HG03196 (cell line): ENCODE results near the gene CELA1.

Source experiments
- ATAC-seq: cut with Tn5 transposase; IDR thresholded peaks from one replicate; pipeline ENCODE4 v1.9.1; 2021; ENCODE audit not compliant: unreplicated experiment

Gene CELA1

DNA sequence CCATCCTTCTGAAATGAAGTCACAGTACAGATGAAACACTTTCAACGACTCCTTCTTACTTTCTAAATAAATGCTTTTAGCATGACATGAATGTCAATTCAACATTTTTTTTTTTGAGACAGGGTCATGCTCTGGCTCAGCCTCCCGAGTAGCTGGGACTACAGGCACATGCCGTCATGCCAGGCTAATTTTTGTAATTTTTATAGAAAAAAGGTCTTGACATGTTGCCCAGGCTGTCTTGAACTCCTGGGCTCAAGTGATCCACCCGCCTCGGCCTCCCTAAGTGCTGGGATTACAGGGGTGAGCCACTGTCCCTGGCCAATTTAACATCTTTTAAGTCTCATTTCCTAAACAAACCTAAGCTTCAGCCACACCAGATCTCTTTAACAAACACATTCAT, 28.4 kb upstream of the CELA1 start:
- ATAC-seq = no peak

GRCh38 chr12:51374361-51374760, 27.9 kb upstream of the CELA1 start:
- no peak for ATAC-seq

GRCh38 chr12:51373187-51373586, 26.7 kb upstream of the CELA1 start:
- ATAC-seq = no peak

- ATAC-seq = no peak
These were observed 25.5 kb upstream of the CELA1 start for GRCh38 chr12:51372021-51372420.

DNA sequence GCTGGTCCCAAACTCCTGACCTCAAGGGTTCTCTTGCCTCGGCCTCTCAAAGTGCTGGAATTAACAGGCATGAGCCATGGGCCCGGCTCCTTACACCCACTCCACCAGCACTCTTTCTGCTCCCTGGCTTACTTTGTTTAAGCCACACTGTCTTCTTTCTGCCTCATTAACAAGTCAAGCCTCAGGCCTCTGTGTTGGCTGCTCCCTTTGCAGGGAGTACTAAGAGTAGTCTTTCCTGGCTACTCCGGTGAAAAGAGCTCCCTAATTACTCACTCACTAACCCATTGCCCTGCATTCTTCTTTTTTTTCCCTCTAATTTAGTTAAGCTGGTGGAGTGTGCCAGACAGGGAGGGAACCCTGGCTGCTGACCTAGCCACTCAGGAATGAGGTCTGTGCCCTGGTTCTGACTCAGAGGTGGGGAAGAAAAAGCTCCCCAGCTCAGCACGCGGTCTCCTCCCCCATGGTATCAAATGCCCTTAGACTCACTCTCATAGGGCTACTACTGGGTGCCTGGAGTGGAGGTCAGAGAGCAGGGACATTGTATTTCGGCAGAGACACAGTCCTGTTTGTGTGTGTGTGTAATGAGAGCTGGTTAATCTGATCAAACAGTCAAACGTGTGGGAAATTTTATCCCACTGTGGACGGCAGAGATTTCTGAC, 24.9 kb upstream of the CELA1 start:
- ATAC-seq = no peak

DNA sequence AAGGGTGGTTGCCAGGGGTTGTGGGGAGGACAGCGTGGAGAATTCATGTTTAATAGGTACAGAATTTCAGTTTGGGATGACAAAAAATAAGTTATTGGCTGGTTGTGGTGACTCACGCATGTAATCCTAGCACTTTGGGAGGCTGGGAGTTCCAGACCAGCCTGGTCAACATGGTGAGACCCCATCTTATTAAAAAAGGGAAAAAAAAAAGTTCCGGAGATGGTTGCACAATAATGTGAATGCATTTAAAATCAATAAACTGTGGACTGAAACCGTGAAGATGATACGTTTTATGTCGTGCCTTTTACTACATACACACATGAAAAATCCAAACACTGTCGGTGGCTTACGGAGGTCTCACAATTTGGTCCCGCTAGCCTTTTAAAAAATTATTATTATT, 24.2 kb upstream of the CELA1 start:
- no peak for ATAC-seq

GRCh38 chr12:51369581-51369980, 23.1 kb upstream of the CELA1 start:
- ATAC-seq = no peak

DNA sequence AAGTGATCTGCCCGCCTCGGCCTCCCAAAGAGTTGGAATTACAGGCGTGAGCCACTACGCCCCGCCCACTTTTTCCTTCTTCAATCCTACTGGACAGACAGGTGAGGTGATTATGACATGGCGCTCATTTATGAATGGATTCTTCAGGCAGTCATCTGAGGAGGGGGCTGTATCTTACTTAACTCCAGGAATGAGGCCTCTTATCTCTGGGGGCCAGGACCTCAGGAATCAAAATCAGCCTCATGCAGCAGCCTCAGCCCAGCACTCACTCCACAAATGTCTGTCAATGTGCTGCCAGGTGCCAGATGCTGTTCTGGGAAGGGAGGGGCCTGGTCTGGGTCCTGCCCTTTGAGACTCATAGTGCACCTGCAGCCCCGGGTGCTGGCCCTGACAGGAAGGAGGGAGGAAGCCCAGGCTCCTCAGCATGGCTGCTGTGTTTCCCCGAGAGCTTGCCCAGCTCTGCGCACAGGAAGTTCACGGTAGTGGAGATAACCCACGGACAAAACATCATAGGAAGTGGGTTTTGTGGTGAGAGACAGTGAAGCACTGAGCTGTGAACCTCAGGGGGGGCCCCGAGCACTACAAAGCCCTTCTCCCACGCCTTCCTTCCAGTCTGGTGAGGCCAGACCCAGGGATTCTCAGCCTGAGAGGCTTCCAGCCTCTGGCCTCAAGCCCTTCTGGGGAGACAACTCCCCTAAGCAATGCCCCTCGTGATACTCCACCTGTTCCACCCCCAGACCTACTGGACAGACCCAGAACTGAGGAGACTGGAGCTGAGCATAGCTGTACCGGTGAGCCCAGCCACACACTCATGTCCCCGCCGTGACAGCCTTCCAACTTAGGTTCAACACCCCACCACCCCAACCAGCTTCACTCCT, 22.4 kb upstream of the CELA1 start:
- ATAC-seq = peak; percentile 97

DNA sequence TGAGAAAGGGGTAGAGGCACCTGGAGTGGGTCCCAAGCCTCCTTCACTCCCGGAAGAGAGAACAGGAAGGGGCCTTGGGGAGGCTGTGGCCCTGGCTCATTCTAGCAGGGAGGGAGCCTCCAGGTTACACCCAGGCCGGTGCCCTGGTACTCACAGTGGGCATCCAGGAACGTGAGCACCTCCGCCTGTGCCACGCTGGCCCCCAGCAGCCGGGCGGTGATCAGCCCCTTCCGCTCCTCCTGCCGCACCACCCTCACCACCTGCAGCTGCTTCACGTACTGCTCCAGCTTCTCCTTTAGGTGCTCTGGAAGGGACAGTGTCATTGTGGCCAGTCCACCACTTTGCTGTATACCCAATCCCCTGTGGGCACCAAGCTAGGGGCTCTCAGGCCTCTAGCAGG, 18.8 kb upstream of the CELA1 start:
- no peak for ATAC-seq

DNA sequence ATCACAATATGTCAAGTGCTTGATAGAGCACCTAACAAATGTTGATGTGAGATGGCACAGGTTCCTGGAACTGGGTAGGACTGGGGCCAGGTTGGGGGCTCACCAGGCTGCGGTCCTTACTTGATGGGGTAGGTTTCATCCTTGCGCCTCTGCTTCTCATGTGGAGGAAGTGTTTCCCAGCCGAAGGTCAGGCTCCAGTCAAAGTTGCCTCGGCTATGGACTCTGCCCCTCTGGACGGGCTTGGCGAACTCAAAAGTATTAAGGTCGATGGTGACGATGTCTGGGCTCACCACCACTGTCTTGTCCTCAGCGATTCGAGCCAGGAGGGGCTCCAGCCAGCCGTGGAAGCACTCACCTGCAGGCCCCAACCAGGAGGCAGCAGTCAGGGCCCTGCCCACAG, 17.5 kb upstream of the CELA1 start:
- ATAC-seq = no peak

- ATAC-seq = no peak
These were observed 16.4 kb upstream of the CELA1 start for GRCh38 chr12:51362747-51363342.

- no peak for ATAC-seq
These were observed 15.8 kb upstream of the CELA1 start for GRCh38 chr12:51362307-51362706.

- no peak for ATAC-seq
These were observed 14.9 kb upstream of the CELA1 start for GRCh38 chr12:51361161-51362016.

- ATAC-seq = no peak
These were observed 13.8 kb upstream of the CELA1 start for GRCh38 chr12:51360315-51360714.

- ATAC-seq = no peak
These were observed 13.4 kb upstream of the CELA1 start for GRCh38 chr12:51359851-51360250.

DNA sequence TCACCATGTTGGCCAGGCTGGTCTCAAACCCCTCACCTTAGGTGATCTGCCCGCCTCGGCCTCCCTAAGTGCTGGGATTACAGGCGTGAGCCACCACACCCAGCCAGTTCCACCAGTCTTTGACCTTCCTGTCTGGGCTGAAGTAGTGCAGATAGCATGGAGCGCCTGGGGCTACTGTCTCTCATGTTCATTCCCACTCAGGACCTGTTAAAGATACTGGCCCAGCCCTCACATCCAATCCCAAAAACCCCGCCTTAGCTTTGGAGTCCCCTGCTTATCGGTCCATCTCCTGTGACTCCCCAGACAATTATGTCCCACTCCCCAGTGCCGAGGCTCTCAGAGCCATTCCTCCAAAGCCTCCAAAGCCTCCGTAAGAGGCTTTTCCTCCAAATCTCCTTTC, 12.0 kb upstream of the CELA1 start:
- no peak for ATAC-seq

- no peak for ATAC-seq
These were observed 11.0 kb upstream of the CELA1 start for GRCh38 chr12:51357374-51358047.

DNA sequence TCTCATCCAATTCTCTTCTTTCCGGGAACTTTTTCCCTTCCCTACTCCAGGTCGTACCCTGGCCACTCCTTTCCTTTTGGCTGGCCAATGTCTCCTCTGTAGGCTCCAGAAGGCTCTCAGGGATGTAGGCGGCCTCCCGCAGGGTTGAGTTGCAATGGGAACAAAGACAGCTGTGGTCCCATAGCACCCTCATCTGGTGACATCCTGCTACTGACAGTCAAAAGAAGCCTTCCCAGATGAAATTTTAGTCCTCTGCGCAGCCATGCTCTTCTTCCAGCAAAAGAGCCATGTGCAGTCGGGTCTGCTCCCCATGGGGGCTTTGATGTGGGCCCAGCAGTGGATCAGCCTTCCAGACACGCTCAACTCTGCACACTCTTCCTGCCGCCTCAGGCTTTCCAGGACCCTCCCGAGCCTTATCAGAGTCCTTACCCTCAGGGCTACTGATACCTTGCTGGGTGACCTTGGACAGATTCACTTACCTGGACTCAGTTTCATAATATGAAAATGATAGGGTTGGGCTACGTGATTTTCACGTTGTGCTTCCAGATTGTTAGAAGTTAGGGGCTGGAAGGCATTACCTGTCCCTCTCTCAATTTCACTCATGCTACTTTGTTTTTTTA, 5.5 kb upstream of the CELA1 start:
- no peak for ATAC-seq

- ATAC-seq = no peak
These were observed 2.5 kb upstream of the CELA1 start for GRCh38 chr12:51349026-51349425.

- ATAC-seq = no peak
These were observed 1.6 kb upstream of the CELA1 start for GRCh38 chr12:51348116-51348515.
